Ovary (tissue), 3 donors: ENCODE results near the gene DOCK1.

Source experiments
- CTCF ChIP-seq, 3 donors: fragments of 450-650 bp in 2 of 3; fragments of 200-600 bp in 1 of 3; IDR thresholded peaks; one replicate each; pipeline versions ENCODE4 v1.5.1 to v1.8.0; 2016 to 2022; ENCODE audit warnings: antibody characterized with exemption in 3 of 3, mild to moderate bottlenecking in 1 of 3
- EP300 ChIP-seq: sonication (generic); formaldehyde crosslinking; IDR thresholded peaks from one replicate; pipeline ENCODE4 v1.6.1; 2017; ENCODE audit warnings: antibody characterized with exemption
- POLR2A ChIP-seq: fragments of 450-650 bp; IDR thresholded peaks from one replicate; pipeline ENCODE4 v1.6.1; 2017; ENCODE audit warnings: antibody characterized with exemption, mild to moderate bottlenecking, moderate library complexity
- donor health status: DM: no; HTN: no; CAD: no.

GRCh38 chr10:127372361-127372760 is 467.1 kb downstream of the DOCK1 start:
- TF ChIP-seq CTCF (IDR thresholded peaks at IDR 0.05) (no peak), EP300 (no peak), POLR2A (no peak)
